Ectodermal cell (in vitro differentiated cells): ENCODE data around the gene CELSR2. TPM values are rescaled to one million over a fixed set of nuclear protein-coding genes. Genes with fewer than 3 reads are reported as not detected.

Source experiments
- H3K27ac ChIP-seq: 2 replicates; pipeline ENCODE4 v1.7.0; 2013; ENCODE audit warnings: mild to moderate bottlenecking, low read depth, low read length; ENCODE audit not compliant: insufficient read depth, poor library complexity, severe bottlenecking
- H3K27me3 ChIP-seq: 2 replicates; pipeline ENCODE4 v1.7.0; 2013; ENCODE audit warnings: mild to moderate bottlenecking, low read length; ENCODE audit not compliant: insufficient read depth, control insufficient read depth, poor library complexity, severe bottlenecking
- H3K36me3 ChIP-seq: one replicate; pipeline ENCODE4 v1.7.0; 2013; ENCODE audit warnings: low read length; ENCODE audit not compliant: control insufficient read depth, insufficient read depth
- H3K4me1 ChIP-seq: one replicate; pipeline ENCODE4 v1.7.0; 2013; ENCODE audit warnings: low read length; ENCODE audit not compliant: control insufficient read depth, insufficient read depth
- H3K4me3 ChIP-seq: 2 replicates; pipeline ENCODE4 v1.7.0; 2013; ENCODE audit warnings: low read depth, low read length, control low read depth; ENCODE audit not compliant: insufficient read depth
- H3K9me3 ChIP-seq: 2 replicates; pipeline ENCODE4 v1.7.0; 2013; ENCODE audit warnings: mild to moderate bottlenecking, low read length, moderate library complexity; ENCODE audit not compliant: control insufficient read depth
- WGBS, 2 experiments: methylation state at CpG; one replicate each; pipeline ENCODE4 v1.1.7; 2013; ENCODE audit warnings: missing lambda C conversion rate in 2 of 2; 5-methylcytosine and 5-hydroxymethylcytosine counted together
- polyA plus RNA-seq, 4 experiments: library from polyadenylated mRNA; stranded (reverse); fragments of 50-300 nt; gene quantifications; one replicate each; pipeline ENCODE4 v1.2.3, GENCODE V29; 2013

Gene CELSR2, protein sequence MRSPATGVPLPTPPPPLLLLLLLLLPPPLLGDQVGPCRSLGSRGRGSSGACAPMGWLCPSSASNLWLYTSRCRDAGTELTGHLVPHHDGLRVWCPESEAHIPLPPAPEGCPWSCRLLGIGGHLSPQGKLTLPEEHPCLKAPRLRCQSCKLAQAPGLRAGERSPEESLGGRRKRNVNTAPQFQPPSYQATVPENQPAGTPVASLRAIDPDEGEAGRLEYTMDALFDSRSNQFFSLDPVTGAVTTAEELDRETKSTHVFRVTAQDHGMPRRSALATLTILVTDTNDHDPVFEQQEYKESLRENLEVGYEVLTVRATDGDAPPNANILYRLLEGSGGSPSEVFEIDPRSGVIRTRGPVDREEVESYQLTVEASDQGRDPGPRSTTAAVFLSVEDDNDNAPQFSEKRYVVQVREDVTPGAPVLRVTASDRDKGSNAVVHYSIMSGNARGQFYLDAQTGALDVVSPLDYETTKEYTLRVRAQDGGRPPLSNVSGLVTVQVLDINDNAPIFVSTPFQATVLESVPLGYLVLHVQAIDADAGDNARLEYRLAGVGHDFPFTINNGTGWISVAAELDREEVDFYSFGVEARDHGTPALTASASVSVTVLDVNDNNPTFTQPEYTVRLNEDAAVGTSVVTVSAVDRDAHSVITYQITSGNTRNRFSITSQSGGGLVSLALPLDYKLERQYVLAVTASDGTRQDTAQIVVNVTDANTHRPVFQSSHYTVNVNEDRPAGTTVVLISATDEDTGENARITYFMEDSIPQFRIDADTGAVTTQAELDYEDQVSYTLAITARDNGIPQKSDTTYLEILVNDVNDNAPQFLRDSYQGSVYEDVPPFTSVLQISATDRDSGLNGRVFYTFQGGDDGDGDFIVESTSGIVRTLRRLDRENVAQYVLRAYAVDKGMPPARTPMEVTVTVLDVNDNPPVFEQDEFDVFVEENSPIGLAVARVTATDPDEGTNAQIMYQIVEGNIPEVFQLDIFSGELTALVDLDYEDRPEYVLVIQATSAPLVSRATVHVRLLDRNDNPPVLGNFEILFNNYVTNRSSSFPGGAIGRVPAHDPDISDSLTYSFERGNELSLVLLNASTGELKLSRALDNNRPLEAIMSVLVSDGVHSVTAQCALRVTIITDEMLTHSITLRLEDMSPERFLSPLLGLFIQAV (N-terminal part only)
- polyA plus RNA-seq (2013, experiment 1 of 4) = 31.0 TPM
- 40.1 TPM for polyA plus RNA-seq (2013, experiment 2 of 4)
- polyA plus RNA-seq (2013, experiment 3 of 4) = 35.2 TPM
- polyA plus RNA-seq (2013, experiment 4 of 4) = 42.8 TPM

- no peak within 1 kb of the TSS for H3K27ac ChIP-seq
- 9 to 11% methylated on average over 49 of the region's 49 CpGs for WGBS, 2 experiments
These were observed at the start of gene CELSR2 for GRCh38 chr1:109248797-109249629. TSS of gene CELSR2 (plus strand) at chr1:109249539. CDS start at chr1:109250080, 541 bp downstream.

DNA sequence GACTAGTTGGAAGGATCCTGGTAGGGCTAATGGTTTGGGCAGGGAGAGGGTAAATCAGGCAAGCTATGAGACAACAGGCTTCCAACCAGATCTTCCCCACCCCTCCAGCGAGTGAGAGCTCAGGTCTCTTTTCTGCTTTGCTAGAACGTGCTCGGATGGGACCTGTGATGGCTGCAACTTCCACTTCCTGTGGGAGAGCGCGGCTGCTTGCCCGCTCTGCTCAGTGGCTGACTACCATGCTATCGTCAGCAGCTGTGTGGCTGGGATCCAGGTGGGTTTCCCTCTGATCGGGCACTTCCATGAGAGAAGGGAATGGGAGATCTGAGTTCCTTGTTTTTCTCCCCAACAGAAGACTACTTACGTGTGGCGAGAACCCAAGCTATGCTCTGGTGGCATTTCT, 49.6 kb upstream of the CELSR2 start:
- no peaks in the 10 kb centered on the region for H3K9me3 ChIP-seq
- no peaks in the 10 kb centered on the region for H3K36me3 ChIP-seq
- H3K4me1 ChIP-seq = no peaks in the 10 kb centered on the region
- H3K27ac ChIP-seq = no peak overlapping the region
- H3K27me3 ChIP-seq = no peaks in the 10 kb centered on the region
- WGBS, 2 experiments = 76 to 80% methylated on average over 10 of the region's 10 CpGs
- H3K4me3 ChIP-seq = no peak overlapping the region

More at GRCh38 chr1:109248797-109249629, at the start of gene CELSR2:
- Histone ChIP-seq H3K4me1 (peaks cover 17% of the 10 kb centered on the region), H3K27me3 (peaks cover 12% of the 10 kb centered on the region), H3K9me3 (no peaks in the 10 kb centered on the region), H3K36me3 (peaks cover 14% of the 10 kb centered on the region), H3K4me3 (peak within 1 kb of the TSS; percentile 46)

DNA sequence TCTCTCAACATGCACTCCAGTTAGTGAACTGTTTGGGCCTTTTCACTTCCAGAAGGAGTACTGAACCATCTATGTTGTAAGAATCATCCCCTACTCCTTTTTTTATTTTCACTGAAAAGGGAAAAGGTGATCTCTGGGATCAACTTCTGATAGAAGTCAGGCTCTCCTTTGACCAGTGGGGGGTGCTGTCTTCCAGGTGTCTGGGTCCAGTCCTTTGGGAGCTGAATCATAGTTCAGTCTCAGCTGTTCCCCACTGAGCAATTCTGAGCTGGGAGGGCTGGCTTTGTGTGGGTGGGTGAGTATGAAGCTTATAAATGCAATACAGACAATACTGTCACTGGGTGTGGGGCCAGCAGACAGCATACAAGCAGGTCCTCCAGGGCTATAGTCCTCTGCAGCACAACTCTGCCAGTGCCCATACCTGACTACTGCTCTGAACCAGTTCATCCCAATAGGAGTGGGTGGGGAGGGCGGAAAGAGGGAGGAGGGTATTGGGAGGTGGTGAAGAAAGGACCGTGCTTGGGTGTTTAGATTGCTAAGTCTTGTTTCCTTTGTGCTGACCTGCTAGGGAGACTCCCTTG, 48.1 kb upstream of the CELSR2 start:
- Histone ChIP-seq H3K27me3 (no peaks in the 10 kb centered on the region), H3K36me3 (no peaks in the 10 kb centered on the region), H3K9me3 (no peaks in the 10 kb centered on the region), H3K4me3 (no peak overlapping the region), H3K27ac (no peak overlapping the region), H3K4me1 (no peaks in the 10 kb centered on the region)
- WGBS, 2 experiments = 37 to 46% methylated on average over 2 of the region's 2 CpGs

DNA sequence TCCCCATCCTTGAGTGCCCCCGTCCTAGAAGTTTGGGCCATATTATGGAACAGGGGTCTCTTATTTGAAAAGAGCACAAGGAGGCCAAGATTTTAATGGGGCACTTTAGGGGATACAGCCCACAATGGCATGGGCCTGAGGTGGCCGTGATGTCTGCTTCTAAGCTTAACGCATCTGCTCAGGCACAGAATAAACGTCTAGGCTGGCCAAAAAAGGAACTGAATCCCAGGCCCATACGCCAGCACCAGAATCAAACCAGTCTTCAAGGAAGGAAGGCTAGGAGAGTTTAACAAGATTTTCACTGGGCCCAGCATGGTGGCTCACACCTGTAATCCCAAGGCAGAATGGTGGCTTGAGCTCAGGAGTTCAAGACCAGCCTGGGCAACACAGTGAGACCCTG, 44.9 kb upstream of the CELSR2 start:
- Histone ChIP-seq H3K36me3 (no peaks in the 10 kb centered on the region), H3K9me3 (no peaks in the 10 kb centered on the region), H3K27me3 (no peaks in the 10 kb centered on the region), H3K4me3 (no peak overlapping the region), H3K4me1 (no peaks in the 10 kb centered on the region), H3K27ac (no peak overlapping the region)
- WGBS, 2 experiments = 93 to 95% methylated on average over 5 of the region's 5 CpGs

GRCh38 chr1:109206339-109206738, 43.0 kb upstream of the CELSR2 start:
- no peaks in the 10 kb centered on the region for H3K27me3 ChIP-seq
- H3K4me1 ChIP-seq = no peaks in the 10 kb centered on the region
- H3K4me3 ChIP-seq = no peak overlapping the region
- H3K36me3 ChIP-seq = no peaks in the 10 kb centered on the region
- WGBS, 2 experiments = 80 to 89% methylated on average over 1 to 2 of the region's 2 CpGs
- no peaks in the 10 kb centered on the region for H3K9me3 ChIP-seq
- no peak overlapping the region for H3K27ac ChIP-seq

DNA sequence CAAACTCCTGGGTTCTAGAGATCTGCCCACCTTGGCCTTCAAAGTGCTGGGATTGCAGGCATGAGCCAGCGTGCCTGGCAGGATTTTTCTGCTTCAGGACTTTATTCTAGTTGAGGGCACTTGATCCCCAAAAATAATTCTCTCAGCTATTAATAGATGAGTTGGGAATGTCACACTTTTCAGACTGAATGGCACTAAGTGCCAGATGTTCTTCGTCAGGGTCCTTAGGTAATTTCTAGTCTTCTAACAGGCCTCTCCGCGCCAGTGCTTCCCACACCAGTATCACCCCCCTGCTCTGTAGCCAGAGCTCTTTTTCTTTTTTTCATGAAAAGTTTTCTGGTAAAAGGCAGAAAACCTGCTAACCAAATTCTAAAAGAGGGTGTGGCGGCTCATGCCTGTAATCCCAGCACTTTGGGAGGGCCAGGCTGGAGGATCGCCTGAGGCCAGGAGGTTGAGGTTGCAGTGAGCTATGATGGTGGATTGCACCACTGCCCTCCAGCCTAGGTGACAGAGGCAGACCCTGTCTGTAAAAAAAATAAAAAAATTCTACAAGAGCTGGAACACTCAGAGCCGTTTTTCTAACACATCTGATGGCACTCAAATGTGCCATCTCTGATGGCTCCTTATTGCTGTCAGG, 41.8 kb upstream of the CELSR2 start:
- WGBS, 2 experiments = 88 to 94% methylated on average over 7 of the region's 7 CpGs

DNA sequence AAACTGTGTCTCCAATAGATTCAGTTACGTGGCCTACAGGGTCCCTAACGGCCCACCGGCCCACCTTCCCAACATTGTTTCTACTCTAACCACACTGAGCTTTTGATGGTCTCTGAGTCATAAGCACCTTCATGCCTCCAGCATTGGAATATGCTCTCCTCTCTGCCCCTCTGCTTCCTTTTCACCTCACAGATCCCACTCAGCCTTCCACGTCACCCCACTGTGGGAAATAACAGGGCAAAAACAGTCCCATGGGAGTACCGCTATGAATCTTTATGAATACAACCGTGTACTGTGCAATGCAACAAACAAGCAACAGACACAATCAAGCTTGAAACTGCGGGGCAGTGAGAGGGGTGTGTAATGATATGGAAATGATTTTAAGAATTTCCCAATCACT, 40.9 kb upstream of the CELSR2 start:
- no peak overlapping the region for H3K27ac ChIP-seq
- H3K4me3 ChIP-seq = no peak overlapping the region
- H3K9me3 ChIP-seq = no peaks in the 10 kb centered on the region
- peaks cover 4% of the 10 kb centered on the region for H3K4me1 ChIP-seq
- WGBS, 2 experiments = 94 to 96% methylated on average over 6 to 7 of the region's 7 CpGs
- H3K27me3 ChIP-seq = no peaks in the 10 kb centered on the region
- no peaks in the 10 kb centered on the region for H3K36me3 ChIP-seq

More for the DNA sequence above, 41.8 kb upstream of the CELSR2 start:
- no peak overlapping the region for H3K27ac ChIP-seq
- H3K36me3 ChIP-seq = no peaks in the 10 kb centered on the region
- H3K4me3 ChIP-seq = no peak overlapping the region
- no peaks in the 10 kb centered on the region for H3K27me3 ChIP-seq
- H3K9me3 ChIP-seq = no peaks in the 10 kb centered on the region
- no peaks in the 10 kb centered on the region for H3K4me1 ChIP-seq

GRCh38 chr1:109208836-109209463, 40.4 kb upstream of the CELSR2 start:
- 92 to 96% methylated on average over 9 of the region's 9 CpGs for WGBS, 2 experiments
- Histone ChIP-seq H3K4me1 (peaks cover 6% of the 10 kb centered on the region), H3K27me3 (no peaks in the 10 kb centered on the region), H3K9me3 (no peaks in the 10 kb centered on the region), H3K27ac (no peak overlapping the region), H3K36me3 (no peaks in the 10 kb centered on the region), H3K4me3 (no peak overlapping the region)
